ENCODE measurements around the gene APH1B.

Gene APH1B

DNA sequence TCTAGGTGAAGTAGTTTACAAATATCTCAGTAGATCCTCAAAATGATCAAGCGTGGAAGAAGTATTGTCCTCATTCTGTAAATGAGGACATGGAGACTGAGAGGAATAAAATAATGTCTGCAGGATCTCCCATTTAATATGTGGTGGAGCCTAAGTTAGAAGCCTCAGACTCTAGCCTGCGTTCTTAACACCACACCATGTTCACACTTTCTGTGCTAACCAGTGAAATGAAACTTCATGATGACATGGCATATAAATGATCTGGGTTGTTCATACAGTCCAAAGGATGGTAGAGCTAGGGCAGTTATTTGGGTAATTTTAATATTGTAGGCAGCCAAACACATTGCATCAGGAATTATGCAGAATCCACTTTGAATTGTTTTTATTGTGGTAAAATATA lies 25.1 kb upstream of the APH1B start:
- no peak for DNase-seq (ENCODE audit: low read depth in 3 of 3)

DNA sequence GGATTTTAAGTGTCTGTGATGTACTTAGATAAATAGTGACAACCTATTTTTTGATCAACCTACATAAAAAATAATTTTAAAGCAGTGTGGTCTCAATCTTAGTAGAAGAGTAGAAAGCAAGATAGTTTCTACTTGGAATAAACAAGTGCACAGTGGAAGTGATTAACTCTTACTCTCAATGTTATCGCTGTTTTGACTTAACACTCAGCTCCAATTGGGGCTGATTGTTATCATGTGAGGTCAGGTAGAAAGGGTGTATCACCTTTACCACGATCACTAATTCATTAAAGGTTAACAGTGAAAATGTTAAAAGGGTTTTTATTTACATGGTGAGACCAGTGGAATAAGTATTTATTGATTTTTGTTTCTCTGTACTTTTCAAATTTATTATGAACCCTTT lies 22.4 kb upstream of the APH1B start:
- no peak for DNase-seq (ENCODE audit: low read depth in 3 of 3)

DNA sequence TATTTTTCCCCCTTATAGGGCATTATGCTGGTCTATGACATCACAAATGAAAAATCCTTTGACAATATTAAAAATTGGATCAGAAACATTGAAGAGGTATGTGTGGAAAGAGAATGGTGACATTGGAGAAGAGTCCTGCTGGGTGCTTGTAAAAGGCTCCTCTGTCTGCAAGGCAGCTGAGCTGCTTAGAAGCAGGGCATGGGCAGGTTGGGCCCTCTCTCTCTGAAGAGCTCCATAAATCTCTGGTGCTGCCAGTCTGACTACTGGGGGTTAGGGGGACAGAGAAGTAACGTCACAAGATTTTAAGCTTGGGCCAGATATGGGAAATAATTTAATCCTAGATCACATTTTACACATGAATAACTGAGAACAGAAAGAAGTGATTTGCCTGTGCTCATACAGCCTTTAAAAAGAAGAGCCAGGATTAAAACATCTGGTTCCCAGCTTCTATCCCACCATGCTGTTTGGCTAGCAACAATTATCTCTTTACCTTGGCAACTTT lies 21.9 kb upstream of the APH1B start:
- DNase-seq (ENCODE audit: low read depth in 3 of 3), result no peak

DNA sequence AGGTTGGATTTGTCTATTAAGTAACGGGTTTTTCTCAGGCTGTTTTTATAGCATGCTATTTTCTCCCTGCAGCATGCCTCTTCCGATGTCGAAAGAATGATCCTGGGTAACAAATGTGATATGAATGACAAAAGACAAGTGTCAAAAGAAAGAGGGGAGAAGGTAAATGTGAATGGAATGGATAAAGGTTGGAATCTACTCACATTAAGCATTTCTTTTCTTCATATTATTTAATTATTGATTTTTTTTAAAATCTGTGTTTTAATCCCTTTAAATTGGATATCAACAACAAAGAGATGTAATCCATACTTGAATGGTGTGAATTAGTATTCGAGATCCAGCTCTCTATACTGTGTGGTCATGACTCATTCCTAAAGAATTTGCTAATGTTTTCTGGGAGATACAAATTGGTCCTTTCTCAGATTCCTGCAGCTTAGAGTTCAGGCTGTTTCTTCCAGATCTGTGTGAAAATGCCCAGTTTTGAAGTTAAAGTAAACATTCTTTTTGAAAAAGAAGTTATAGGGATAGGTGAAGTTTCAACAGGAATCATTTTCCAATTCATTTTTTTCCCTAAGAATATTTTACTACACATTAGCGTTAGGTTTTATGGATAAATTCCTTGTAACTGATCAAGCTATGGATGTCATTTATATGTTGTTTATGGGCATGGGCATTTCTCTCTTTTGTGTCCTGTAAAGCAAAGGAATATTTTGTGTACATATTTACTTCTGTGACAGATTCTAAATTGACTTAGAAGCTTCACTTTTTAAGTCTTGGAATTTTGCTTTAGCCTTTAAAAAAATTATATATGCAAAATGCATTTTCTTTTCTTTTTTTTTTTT lies 20.8 kb upstream of the APH1B start:
- no peak for DNase-seq (ENCODE audit: low read depth in 3 of 3)

DNA sequence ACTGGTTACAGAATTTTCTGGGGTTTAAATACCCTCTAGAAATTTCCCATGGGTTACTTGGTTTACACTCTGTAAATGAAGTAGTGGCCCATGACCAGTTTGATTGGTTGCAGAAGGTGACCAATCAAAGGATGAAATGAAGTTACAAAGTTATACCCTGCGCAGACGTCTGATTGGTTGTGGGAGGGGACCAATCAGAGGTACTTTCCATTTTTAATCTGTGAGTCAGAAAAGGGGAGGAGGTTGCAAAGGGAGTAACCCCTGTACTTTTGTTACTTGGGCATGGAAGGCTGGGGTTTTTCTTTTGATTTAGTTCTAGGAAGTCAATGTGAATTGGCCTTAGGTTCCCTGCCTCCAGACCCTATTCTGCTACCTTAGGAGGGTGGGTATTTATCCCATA lies 18.7 kb upstream of the APH1B start:
- DNase-seq (ENCODE audit: low read depth in 3 of 3), result no peak

DNA sequence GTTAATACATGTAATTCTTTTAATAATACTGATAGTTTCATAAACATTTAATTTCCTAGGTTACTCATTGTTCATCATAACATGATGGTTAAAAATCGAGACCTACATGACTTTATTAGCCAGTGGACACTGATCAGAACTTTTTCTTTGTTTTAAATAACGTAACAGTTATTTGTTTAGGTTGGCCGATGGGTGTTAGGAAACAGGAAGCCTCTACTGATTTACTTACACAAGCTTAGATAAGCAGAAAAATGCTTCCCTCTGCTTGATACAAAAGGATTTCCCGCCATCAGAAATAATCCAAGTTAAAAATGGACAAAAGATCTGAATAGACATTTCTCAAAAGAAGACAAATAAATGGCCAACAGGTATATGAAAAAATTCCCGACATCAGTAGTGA lies 16.6 kb upstream of the APH1B start:
- DNase-seq (ENCODE audit: low read depth in 3 of 3), result no peak

DNA sequence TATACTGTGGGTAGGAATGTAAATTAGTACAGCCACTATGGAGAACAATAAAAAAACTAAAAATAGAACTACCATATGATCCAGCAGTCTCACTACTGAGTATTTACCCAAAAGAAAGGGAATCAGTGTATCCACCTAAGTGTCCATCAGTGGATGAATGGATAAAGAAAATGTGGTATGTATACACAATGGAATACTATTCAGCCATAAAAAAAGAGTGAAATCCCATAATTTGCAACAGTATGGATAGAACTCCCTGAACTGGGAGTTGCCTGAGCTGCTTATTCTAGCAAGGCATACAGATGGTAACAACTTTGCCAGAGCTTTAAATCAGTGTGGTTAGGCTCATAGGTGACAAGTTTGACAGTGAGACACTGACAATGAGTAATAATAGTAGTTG lies 16.1 kb upstream of the APH1B start:
- DNase-seq (ENCODE audit: low read depth in 3 of 3), result no peak

DNA sequence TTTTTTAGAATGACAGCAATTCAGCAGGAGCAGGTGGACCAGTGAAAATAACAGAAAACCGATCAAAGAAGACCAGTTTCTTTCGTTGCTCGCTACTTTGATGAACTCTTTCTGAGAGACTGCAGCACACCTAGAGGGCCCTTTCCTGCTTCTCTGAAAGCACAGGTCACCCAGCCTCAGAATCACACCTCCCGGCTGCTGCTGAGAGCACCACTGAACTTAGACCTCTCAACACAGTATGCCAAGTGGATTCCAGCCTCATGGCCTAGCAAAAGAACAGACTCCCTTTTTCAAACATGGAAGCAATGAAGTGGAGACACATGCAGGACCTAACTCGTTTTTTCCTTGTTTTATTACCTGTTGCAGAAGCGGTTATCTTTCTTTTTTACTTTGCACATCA lies 13.9 kb upstream of the APH1B start:
- no peak for DNase-seq (ENCODE audit: low read depth in 3 of 3)

DNA sequence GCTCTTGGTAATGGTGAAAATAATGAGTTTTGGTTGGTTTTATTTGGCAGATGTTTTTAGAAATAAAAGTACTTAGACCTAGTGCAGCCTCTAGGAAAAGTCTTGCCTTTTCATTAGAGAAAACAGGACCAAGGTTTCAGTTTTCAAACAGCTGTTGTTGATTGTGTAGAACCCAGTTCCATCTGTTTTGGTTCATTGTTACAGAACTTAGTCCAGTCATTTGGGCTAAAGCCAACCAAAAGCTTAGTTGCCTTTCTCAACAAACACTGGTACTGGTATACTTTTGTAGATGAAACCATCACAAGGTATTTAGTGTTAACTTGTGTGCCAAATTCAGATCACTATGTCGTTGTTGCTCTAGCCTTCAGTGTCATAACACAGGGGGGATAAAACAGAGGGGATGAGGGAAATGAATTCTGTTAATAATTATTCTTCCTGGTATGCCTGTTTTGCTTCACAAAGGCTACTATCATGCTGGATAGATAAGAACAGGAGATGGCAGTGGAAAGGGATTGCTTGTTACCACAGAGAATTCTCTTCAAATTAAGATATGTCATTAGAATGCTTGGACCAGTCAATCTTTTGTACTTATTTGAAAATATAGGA lies 12.6 kb upstream of the APH1B start:
- DNase-seq (ENCODE audit: low read depth in 3 of 3), result no peak

DNA sequence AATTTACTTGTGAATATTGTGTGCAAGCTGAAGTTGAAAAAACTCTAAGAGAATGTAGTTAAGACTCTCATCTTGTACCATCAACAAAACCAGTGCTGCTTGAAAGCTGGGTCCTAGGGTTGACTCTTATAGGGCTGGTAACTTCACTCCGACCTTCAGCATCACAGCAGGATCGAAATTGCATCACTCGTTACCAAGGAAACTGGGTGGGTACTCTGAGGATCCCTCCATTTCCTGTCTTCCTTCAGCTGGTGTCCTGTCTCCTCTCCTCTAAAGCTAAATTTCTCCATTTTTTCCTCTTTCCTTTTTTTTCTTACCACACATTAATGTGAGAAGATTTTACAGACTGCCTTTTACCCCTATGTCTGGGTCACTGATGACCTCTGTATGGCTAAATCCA lies 3.0 kb upstream of the APH1B start:
- no peak for DNase-seq (ENCODE audit: low read depth in 3 of 3)

DNA sequence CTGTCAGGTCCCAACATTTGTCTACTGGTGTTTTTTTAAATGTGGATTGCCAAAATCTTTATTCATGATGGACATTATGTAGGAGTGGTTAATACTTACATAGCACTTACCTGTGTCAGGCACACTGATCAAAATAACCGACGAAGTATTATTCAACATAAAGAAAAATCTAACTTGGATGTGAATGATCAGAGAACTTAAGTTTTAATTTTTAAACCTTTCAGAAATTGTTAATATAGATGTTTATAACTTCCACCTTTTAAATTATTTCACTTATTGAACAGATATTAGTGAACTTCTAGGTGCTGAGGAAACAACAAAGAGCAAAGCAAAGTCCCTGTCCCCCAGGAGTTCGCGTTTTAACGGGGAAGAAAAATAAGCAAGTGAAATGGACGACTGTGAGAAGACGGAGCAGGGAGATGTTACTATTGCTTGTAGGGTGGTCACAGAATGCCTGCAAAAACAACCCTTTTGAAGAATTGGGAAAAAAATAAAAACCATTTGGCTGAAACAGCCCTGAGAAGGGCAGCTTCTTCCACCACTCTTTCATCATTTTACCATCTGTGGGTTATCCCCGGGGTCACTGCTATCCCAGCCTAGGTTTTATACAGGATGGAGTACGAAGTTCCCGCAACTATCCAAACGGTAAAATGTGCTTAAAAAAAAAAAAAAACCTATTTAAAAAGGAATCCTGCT lies 915 bp upstream of the APH1B start:
- no peak for DNase-seq (ENCODE audit: low read depth in 3 of 3)

DNA sequence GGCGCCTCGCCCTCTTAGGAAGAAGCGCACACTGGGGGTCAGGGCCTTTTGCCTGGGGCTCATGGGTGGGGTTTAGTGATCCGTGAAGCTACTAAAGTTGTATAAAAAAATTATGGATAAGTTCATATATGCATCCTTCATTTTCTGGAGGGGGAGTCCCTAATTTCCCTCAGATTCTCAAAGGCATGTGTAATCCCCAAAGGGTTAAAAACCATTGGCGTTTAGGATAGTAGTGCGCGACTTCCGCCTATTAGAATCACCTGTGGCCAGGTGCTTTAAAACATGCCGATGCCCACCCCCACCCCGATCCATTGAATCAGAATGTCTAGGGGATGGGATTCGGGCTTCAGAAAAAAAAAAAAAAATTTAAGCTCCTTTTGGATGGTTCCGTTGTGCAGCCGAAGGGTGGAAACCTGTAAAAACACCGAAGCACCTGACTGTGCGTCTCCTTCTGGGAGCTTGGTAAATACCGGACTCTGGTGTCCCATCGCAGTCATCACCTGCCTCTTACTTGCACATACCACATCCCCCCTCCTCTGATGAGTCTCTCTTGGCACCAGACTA lies 570 bp downstream of the APH1B start:
- no peak for DNase-seq (ENCODE audit: low read depth in 3 of 3)

DNA sequence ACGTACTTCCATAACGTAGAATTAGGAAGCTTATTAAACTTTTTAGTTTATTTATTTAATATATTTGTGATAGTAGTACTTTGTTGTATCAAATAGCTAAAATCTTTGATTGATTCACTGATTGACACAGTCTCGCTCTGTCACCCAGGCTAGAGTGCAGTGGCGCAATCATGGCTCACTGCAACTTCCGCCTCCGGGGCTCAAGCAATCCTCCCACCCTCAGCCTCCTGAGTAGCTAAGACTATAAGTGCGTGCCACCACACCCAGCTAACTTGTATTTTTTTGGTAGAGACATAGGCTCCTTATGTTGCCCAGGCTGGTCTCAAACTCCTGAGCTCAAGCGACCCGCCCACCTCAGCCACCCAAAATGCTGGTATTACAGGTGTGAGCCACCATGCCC lies 5.7 kb downstream of the APH1B start:
- DNase-seq (ENCODE audit: low read depth in 3 of 3), result no peak

DNA sequence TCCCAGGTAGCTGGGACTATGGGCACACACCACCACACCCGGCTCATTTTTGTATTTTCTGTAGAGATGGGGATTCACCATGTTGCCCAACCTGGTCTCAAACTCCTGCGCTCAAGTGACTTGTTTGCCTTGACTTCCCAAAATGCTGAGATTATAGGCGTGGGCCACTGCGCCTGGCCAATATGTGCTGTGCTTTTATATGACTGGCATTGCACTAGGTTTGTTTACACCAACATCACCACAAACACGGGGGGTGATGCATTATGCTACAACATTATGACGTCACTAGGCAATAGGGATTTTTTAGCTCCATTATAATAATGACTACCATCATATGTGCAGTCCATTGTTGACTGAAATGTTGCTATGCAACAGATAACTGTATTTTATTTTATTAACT lies 6.9 kb downstream of the APH1B start:
- DNase-seq (ENCODE audit: low read depth in 3 of 3), result no peak

DNA sequence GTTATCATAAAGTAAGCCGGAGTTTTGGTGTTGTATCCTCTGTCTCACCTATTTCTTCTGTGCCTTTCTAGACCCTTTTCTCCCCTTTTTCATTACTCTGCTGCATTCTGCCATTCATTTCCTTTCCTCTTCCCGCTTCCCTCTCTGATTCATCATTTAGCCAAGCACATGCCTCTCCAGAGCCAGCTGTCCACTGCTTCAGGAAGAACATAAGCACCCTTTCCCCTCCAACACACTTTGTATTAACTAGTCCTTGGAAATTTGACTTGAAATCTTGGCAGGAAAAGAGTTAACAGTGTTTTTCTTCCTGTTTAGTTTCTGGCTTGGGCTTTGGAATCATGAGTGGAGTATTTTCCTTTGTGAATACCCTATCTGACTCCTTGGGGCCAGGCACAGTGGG lies 9.7 kb downstream of the APH1B start:
- DNase-seq (ENCODE audit: low read depth in 3 of 3), result no peak

DNA sequence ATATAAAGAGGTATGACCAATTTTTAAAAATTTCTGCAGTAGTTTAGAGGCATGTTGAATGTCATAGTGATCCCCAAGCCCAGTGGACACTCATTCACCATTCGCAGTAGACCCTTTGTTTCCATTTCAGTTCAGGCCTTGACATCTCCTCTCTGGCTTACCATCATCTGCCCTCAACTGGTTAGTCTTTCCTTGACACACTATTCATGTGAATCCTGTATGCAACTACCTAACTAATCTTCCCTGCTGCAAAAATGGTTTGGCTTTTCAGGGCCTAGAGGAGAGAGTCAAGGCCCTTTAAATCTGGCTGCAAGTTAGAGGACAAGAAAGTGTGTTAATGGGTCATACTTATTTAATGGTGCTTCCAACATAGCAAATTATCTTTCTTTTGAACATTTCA lies 10.9 kb downstream of the APH1B start:
- no peak for DNase-seq (ENCODE audit: low read depth in 3 of 3)

DNA sequence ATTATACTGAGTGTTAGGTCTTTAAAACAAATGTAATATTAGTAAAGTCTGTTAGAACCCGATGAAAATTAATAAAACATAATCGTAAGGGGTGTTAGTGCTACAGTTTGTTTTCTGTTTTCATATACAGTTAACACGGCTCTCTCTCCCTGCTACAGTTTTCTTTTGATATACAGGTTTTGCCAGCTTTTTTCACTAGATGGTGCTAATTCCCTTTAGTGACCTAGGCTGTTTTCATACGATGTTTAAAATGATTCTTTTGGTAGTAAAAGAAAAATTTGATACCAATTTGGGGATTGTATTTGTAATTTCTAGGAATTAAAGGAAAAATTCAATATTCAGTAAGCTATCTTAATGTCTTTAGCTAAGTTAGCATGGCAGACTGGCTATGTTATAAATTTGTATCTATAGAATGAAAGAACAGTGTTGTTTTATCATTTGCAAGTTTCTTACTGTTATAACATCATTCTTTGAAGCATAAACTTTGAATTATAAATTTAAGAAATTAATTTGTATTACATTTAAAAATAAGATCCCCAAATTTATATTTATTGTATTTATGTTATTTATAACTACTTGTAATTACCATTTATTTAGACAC lies 11.5 kb downstream of the APH1B start:
- no peak for DNase-seq (ENCODE audit: low read depth in 3 of 3)

DNA sequence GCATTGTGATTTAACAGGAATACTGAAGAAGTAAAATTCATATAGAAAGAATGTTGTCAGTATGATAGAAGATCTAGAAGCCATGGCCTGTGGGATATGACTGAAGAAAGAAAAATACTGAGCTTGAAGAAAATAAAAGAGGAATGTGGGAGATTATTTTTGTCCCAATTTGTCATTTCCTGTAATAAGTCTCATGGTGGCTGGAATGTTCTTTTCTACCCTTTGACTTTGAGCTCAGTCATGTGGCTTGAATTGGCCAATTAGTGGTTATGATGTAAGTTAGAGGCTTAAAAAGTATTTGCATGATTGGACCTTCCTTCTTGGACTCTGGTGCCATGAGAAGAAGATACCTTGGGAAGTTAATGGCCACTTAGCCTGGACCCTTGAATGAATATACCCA lies 14.1 kb downstream of the APH1B start:
- no peak for DNase-seq (ENCODE audit: low read depth in 3 of 3)

DNA sequence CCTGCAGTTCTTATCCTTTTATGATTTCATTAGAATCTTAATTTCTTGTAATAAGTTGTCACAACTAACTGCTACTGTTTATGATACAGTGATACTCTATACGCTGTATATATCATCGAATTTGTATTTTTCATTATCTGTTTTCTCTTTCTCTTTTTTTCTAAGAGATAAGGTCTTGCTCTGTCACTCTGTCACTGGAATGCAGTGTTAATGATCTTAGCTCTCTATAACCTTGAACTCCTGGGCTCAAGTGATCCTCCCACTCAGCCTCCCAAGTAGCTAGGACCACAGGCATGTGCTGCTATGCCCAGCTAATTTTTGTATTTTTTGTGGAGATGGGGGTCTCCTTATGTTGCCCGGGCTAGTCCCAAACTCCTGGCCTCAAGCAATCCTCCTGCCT lies 14.8 kb downstream of the APH1B start:
- DNase-seq (ENCODE audit: low read depth in 3 of 3), result no peak

DNA sequence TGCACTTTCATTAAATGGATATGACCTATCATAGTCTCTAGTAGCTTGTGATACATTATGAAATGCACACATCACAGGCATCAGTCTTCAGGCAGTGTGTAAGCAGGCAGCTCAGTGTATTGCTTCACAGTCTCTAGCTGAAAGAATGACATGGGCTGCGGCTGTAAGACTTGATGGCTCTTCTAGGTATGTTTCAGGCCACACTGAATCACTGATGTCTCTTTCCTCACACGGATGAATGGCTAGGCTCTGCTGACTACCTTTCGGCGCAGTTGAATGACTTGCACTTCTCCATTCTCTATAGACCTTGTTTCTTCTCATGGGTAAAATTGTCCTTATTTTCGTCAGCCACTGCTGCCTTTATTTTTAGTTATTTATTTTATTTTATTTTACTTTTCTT lies 15.4 kb downstream of the APH1B start:
- DNase-seq (ENCODE audit: low read depth in 3 of 3), result no peak

DNA sequence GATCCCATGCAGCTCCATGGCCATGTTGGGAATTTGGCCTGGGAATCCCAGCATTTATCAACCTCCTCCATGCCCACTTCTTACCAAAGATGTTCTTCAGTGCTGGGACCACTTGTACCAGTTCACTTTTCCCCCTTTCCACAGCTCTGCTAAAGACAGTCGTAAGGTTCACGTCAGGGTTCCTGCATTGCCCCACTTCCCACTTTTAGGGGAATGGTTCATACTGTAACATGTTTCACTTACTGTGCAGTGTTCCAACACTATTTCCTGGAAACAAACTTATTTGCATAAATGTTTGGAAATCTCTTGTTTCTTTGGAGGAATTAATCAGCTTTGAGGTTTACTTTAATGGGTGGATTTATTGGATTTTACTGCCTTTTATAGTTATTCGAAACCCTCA lies 17.0 kb downstream of the APH1B start:
- DNase-seq (ENCODE audit: low read depth in 3 of 3), result no peak

DNA sequence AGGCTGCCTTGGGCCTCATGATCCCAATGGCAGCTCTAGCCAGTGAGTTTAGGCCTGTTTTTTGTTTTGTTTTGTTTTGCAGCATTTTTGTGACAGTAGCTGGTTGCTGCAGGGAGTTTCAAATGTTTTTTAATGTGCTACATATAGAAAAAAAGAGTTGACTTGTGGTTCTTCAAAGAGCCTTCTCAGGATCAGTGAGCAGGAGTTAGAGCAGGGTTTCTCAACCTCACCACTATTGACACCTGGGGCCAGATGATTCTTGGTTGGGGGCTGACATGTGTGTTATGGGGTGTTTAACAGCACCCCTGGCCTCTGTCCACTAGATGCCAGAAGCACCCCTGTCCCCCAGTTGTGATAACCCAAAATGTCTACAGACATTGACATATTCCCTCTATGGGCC lies 17.9 kb downstream of the APH1B start:
- no peak for DNase-seq (ENCODE audit: low read depth in 3 of 3)

Data from stimulated activated CD4-positive, alpha-beta T cell treated with anti-CD3 and anti-CD28 coated beads, TNF-alpha, amount 100 ng/mL, for 4 hours (primary cell).